GM18517 (cell line): ENCODE data around the gene GNAZ.
A peak's percentile ranks its signal among the peaks of the same experiment; 100 is the strongest.
"Not testable (repeated sequence)": the region's sequence is repeated elsewhere in the genome, so short reads cannot be mapped to it uniquely, and the experiment has no call there.

Experiments
- ATAC-seq: cut with Tn5 transposase; IDR thresholded peaks from one replicate; pipeline ENCODE4 v1.9.1; 2021; ENCODE audit warnings: mild to moderate bottlenecking, moderate library complexity; ENCODE audit not compliant: unreplicated experiment

GNAZ gene

GRCh38 chr22:23042179-23042578, 28.1 kb upstream of the GNAZ start:
- ATAC-seq = no peak

- no peak for ATAC-seq
Observed at GRCh38 chr22:23044570-23044969, 25.7 kb upstream of the GNAZ start.

GRCh38 chr22:23045461-23045860, 24.9 kb upstream of the GNAZ start:
- ATAC-seq = no peak

GRCh38 chr22:23047265-23047664, 23.1 kb upstream of the GNAZ start:
- no peak for ATAC-seq

GRCh38 chr22:23047742-23048141, 22.6 kb upstream of the GNAZ start:
- no peak for ATAC-seq

GRCh38 chr22:23050546-23050945, 19.8 kb upstream of the GNAZ start:
- not testable (repeated sequence) for ATAC-seq

- no peak for ATAC-seq
Observed at GRCh38 chr22:23053051-23053707, 17.1 kb upstream of the GNAZ start.

- peak; percentile 17 for ATAC-seq
Observed at GRCh38 chr22:23053912-23054530, 16.3 kb upstream of the GNAZ start.

- ATAC-seq = peak; percentile 91
Observed at GRCh38 chr22:23054531-23055257, 15.6 kb upstream of the GNAZ start.

GRCh38 chr22:23055449-23056179, 14.7 kb upstream of the GNAZ start:
- no peak for ATAC-seq

- no peak for ATAC-seq
Observed at GRCh38 chr22:23057331-23057730, 13.0 kb upstream of the GNAZ start.

- ATAC-seq = no peak
Observed at GRCh38 chr22:23058063-23058462, 12.3 kb upstream of the GNAZ start.

- ATAC-seq = no peak
Observed at GRCh38 chr22:23058481-23059283, 11.6 kb upstream of the GNAZ start.

GRCh38 chr22:23059284-23059948, 10.9 kb upstream of the GNAZ start:
- ATAC-seq = no peak

GRCh38 chr22:23060612-23061400, 9.5 kb upstream of the GNAZ start:
- ATAC-seq = no peak

- ATAC-seq = no peak
Observed at GRCh38 chr22:23061471-23062280, 8.6 kb upstream of the GNAZ start.

GRCh38 chr22:23062616-23063538, 7.4 kb upstream of the GNAZ start:
- no peak for ATAC-seq
